ENCODE results near the gene AJAP1.

- TF ChIP-seq CTCF (IDR thresholded peaks at IDR 0.05; ENCODE audit: low read depth, low read length): no peak
- no peak for TF ChIP-seq POLR2A (IDR thresholded peaks at IDR 0.05; ENCODE audit: extremely low read depth, insufficient read length)
- TF ChIP-seq MAX (IDR thresholded peaks at IDR 0.05; ENCODE audit: low read depth, low read length): no peak
Measured at GRCh38 chr1:4678066-4678717, 23.8 kb downstream of the AJAP1 start.
